Astrocyte of the cerebellum (primary cell): ENCODE measurements around the gene FBXW8.

Experiments
- DNase-seq: peaks from one replicate; pipeline ENCODE4 v3.0.0-alpha.2; 2011; ENCODE audit warnings: low read depth
- H3K4me3 ChIP-seq: 2 replicates; pipeline ENCODE4 v1.5.1; 2011; ENCODE audit warnings: mild to moderate bottlenecking, low read depth, low read length, moderate library complexity
- CTCF ChIP-seq: IDR thresholded peaks from 2 replicates; pipeline ENCODE4 v1.5.1; 2012; ENCODE audit warnings: low read length, low read depth, moderate library complexity, mild to moderate bottlenecking; ENCODE audit errors: missing control alignments
- in situ Hi-C: cut with HindIII; loops from 2 replicates; pipeline ENCODE4 v1.10.0; 2017; ENCODE audit warnings: low sequenced_read_pairs

Gene FBXW8

DNA sequence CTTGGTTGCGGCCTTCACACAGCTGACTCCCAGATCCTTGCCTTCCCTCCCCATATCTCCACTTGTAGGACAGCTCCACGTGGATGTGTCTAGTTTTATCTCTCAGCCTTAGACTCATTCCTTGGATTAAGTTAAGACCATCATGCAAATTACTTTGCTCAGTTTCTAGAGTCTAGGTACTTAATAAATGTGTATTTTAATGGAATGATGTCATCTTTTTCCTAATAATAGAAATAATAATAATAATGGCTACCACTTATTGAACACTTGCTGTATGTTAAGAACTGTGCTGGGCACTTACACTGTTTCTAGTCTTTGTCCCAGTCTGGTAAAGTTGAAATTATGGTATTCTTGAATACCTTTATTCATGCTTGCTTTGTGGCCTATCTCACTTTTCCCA lies 37.5 kb downstream of the FBXW8 start:
- H3K4me3 ChIP-seq = no peak overlapping the region
- in situ Hi-C loops = no loop called here
- no peak for TF ChIP-seq CTCF
- no peak for DNase-seq

- TF ChIP-seq CTCF = no peak
Observed at GRCh38 chr12:116950628-116951325, 40.0 kb downstream of the FBXW8 start.

GRCh38 chr12:116954710-116955381 lies 44.1 kb downstream of the FBXW8 start:
- in situ Hi-C loops = no loop called here
- DNase-seq = no peak
- no peak for TF ChIP-seq CTCF
- H3K4me3 ChIP-seq = no peak overlapping the region

More at GRCh38 chr12:116950628-116951325, 40.0 kb downstream of the FBXW8 start:
- in situ Hi-C loops = no loop called here
- H3K4me3 ChIP-seq = no peak overlapping the region
- DNase-seq = no peak

DNA sequence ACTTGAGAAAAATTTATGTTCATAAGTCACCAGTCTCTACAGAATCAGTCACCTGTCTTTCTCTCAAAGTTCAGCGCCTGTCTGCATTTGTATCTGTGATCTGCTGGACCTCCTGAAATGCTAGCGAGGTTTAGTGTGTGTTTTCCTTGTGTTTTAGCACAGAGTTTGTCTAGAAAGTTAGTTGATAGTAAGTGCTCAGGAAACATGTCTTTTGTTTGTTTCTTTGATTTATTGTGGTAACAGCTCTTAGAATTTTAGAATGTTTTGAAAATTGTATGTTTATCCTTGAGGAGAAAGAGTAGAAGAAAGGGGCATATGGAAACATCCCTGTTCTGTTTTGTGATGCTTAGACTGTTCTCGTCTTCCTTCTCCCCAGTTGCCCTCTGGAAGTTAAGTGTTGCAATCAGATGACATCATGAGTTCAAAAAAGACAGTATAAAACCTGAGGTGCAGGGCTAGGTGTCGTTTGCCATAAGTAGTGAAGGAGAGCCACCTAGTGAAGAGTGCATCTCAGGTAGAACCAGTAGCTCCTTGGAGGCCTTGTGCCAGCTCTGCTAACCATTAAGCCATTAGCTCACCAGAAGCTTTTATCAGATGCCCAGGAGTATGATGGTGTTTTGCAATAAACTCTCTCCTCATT lies 44.8 kb downstream of the FBXW8 start:
- in situ Hi-C loops = no loop called here
- DNase-seq = no peak
- H3K4me3 ChIP-seq = no peak overlapping the region
- TF ChIP-seq CTCF = no peak

GRCh38 chr12:116958402-116959197 lies 47.9 kb downstream of the FBXW8 start:
- no peak overlapping the region for H3K4me3 ChIP-seq
- TF ChIP-seq CTCF = no peak
- in situ Hi-C loops = no loop called here
- no peak for DNase-seq

- H3K4me3 ChIP-seq = no peak overlapping the region
- no peak for TF ChIP-seq CTCF
- DNase-seq = no peak
- in situ Hi-C loops = no loop called here
Observed at GRCh38 chr12:116959198-116959460, 48.4 kb downstream of the FBXW8 start.
